ENCODE measurements around the gene SHISAL1. TPM values are rescaled to one million over a fixed set of nuclear protein-coding genes. Genes with fewer than 3 reads are reported as not detected.

The SHISAL1 gene
- total and polyA plus RNA-seq, 10 of the 15 experiments (the other 5 are each of a cell fraction or from before 2014, with no cell fraction given), result not detected

GRCh38 chr22:44317123-44317444, 4.3 kb upstream of the SHISAL1 start:
- Histone ChIP-seq H3K27ac (ENCODE audit: control insufficient read depth, insufficient read depth) (no peak overlapping the region), H3K79me2 (ENCODE audit: control insufficient read depth, insufficient read depth, low read length) (no peaks in the 10 kb centered on the region), H3K9ac (ENCODE audit: control insufficient read depth, insufficient read depth, low read length) (no peak overlapping the region), H3K4me3 (no peak overlapping the region), H2AFZ (ENCODE audit: control insufficient read depth, low read depth, low read length) (no peak overlapping the region), H3K4me2 (ENCODE audit: control insufficient read depth, insufficient read depth) (no peak overlapping the region), H3K36me3 (ENCODE audit: control insufficient read depth in 2 of 2, insufficient read depth in 2 of 2, low read length in 1 of 2) (no peaks in the 10 kb centered on the region), H3K9me3 (replicated peaks; ENCODE audit: control insufficient read depth, insufficient read depth, low read length) (no peaks in the 10 kb centered on the region), H4K20me1 (ENCODE audit: control insufficient read depth, insufficient read depth) (no peaks in the 10 kb centered on the region), H3K4me1 (ENCODE audit: control insufficient read depth, insufficient read depth, low read length) (no peaks in the 10 kb centered on the region), H3K27me3 (replicated peaks in 1 of 2; ENCODE audit: control insufficient read depth in 2 of 2, insufficient read depth in 2 of 2, low read length in 1 of 2) (peaks cover 0 to 1% of the 10 kb centered on the region in 2 experiments; a peak in 2 of 4 replicates)
- CTCF ChIA-PET, result no interaction called here
- SMC1A ChIA-PET (ENCODE audit: uncharacterized antibody, unreplicated experiment), result no interaction called here
- POLR2A ChIA-PET, result no interaction called here
- in situ Hi-C loops (cut with MboI), result no loop called here
- 62% methylated on average over 18 of the region's 18 CpGs for WGBS (ENCODE audit: insufficient coverage, insufficient replicate concordance, low lambda C conversion rate, missing lambda C conversion rate)
- TF ChIP-seq PRDM15 (CRISPR knock-in tag; IDR thresholded peaks at IDR 0.05), result no peak
- TF ChIP-seq ZBTB40 (IDR thresholded peaks at IDR 0.05; ENCODE audit: borderline replicate concordance), result no peak
- no peak for TF ChIP-seq MXI1 (IDR thresholded peaks at IDR 0.05; ENCODE audit: low read depth, low read length)
- TF ChIP-seq RELA (IDR thresholded peaks at IDR 0.05; ENCODE audit: borderline replicate concordance, partially characterized antibody), result no peak
- TF ChIP-seq HDAC2 (IDR thresholded peaks at IDR 0.05), result no peak
- TF ChIP-seq RAD51 (IDR thresholded peaks at IDR 0.05), result no peak
- no peak for DNase-seq (ENCODE audit: low read depth, low spot score)
- RAD21 ChIA-PET (ENCODE audit: unreplicated experiment), result no interaction called here
- no peak for FAIRE-seq
- intact Hi-C loops (cut with micrococcal nuclease; ENCODE audit: unreplicated experiment), result no loop called here
- no peak for ATAC-seq
- no TSS peak for BruUV-seq (replicated peaks)

All from GM12878 (cell line).